HUES6 (cell line): Measurements from ENCODE around the gene RXRG.

Experiments
- H3K27ac ChIP-seq: 2 replicates; pipeline ENCODE4 v1.7.0; 2013; ENCODE audit warnings: low read depth, mild to moderate bottlenecking, low read length, inconsistent platforms
- H3K27me3 ChIP-seq: 2 replicates; pipeline ENCODE4 v1.6.1; 2013; ENCODE audit warnings: low read length; ENCODE audit not compliant: control insufficient read depth, insufficient read depth
- H3K36me3 ChIP-seq: 2 replicates; pipeline ENCODE4 v1.6.1; 2013; ENCODE audit warnings: low read length; ENCODE audit not compliant: control insufficient read depth, insufficient read depth
- H3K4me1 ChIP-seq: 2 replicates; pipeline ENCODE4 v1.6.1; 2013; ENCODE audit warnings: low read length; ENCODE audit not compliant: control insufficient read depth, insufficient read depth
- H3K4me3 ChIP-seq: 2 replicates; pipeline ENCODE4 v1.5.1; 2013; ENCODE audit warnings: low read depth, low read length
- H3K9ac ChIP-seq: one replicate; pipeline ENCODE4 v1.6.1; 2013; ENCODE audit warnings: mild to moderate bottlenecking, low read length
- H3K9me3 ChIP-seq: 2 replicates; pipeline ENCODE4 v1.6.1; 2013; ENCODE audit warnings: low read depth, low read length; ENCODE audit not compliant: control insufficient read depth, insufficient read depth

Gene RXRG

DNA sequence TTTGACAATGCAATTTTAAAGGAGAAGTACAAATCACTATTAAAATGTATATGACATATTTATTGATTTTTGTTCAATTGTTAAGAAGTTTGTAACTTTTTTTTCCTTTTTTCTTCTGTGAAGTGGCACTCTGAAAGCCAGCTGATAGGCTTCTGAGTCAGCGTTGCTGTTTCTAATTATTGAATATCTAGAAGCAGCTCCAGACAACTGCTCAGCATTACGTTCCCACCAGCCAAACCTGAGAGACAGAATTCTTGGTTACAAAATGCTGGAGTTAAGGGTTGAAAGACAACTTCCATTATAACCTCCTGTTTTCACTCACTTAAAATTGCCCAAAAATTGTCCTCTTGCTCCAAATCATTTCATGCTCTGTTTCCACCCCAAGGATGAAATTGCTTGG is 57.0 kb downstream of the RXRG start:
- H3K9ac ChIP-seq = no peak overlapping the region
- H3K4me1 ChIP-seq = peaks cover 5% of the 10 kb centered on the region; the same call in 1 of the 2 replicates
- no peaks in the 10 kb centered on the region for H3K9me3 ChIP-seq
- H3K27ac ChIP-seq = no peak overlapping the region
- H3K4me3 ChIP-seq = no peak overlapping the region
- peaks cover 7% of the 10 kb centered on the region for H3K27me3 ChIP-seq
- H3K36me3 ChIP-seq = no peaks in the 10 kb centered on the region

- Histone ChIP-seq H3K27me3 (peaks cover 7% of the 10 kb centered on the region), H3K27ac (no peak overlapping the region), H3K9ac (no peak overlapping the region), H3K4me1 (peaks cover 5% of the 10 kb centered on the region; the same call in 1 of the 2 replicates), H3K36me3 (no peaks in the 10 kb centered on the region), H3K9me3 (no peaks in the 10 kb centered on the region), H3K4me3 (no peak overlapping the region)
Observed at GRCh38 chr1:165387505-165387904, 57.4 kb downstream of the RXRG start.

DNA sequence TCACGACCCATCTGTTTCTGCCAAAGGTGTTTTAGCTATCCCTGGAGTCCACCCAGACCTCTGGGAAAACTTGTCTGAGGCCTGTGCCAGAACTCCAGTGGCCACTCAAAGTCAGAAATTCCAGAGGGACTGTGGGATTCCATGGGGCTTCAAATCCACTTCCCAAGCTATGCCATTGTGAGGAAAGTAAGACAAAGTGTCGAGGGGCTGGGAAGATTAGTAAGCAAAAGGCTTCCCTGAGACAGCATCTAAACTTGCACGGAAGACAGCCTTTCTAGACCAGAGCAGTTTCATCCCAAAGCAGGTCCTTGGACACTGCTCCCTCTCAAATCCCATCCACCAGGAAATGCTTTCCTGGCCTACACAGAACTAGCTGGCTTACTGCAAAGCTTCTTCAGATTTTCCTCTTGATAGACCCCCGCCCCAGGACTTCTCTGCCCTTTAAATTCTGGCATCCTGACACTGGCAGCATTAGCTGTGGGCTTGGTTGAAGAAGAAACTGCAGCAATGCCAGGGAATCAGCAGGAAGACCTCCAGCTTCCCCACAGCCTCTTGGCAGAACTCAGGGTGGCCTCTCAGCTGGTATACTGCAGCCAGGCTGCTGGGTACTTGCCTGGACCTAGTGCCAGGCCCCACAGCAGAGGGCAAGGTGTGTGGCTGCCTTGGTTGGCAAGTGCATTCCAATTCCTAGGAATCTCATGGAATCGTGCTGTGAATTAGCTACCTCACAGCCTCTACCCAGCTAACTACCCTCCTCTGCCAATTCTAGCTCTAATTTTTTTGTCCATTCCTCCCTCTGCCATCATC is 61.1 kb downstream of the RXRG start:
- H3K27me3 ChIP-seq = peaks cover 9% of the 10 kb centered on the region
- no peak overlapping the region for H3K9ac ChIP-seq
- no peaks in the 10 kb centered on the region for H3K9me3 ChIP-seq
- H3K27ac ChIP-seq = no peak overlapping the region
- peaks cover 5% of the 10 kb centered on the region; the same call in 1 of the 2 replicates for H3K4me1 ChIP-seq
- H3K4me3 ChIP-seq = no peak overlapping the region
- no peaks in the 10 kb centered on the region for H3K36me3 ChIP-seq

DNA sequence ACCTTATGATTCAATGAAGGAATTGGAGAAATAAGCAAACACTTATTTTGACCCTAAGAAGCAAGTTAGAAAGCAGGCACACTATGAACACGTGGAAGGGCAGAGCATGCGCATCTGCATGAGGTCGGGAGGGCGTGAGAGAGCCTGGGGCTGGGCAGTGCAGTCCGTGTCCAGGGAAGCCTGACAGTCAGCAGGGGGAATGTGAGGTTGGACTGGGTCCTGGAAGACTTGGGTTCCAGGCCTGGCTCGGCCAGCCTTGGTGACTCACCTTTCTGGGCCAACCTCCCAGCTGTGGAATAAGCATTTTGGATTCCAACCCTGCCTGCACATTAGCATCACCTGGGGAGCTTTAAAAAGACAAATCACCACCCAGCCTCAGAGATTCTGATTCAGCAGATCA is 61.9 kb downstream of the RXRG start:
- H3K4me1 ChIP-seq = peaks cover 5% of the 10 kb centered on the region; the same call in 1 of the 2 replicates
- no peaks in the 10 kb centered on the region for H3K36me3 ChIP-seq
- H3K27me3 ChIP-seq = peaks cover 7% of the 10 kb centered on the region
- H3K9ac ChIP-seq = no peak overlapping the region
- H3K9me3 ChIP-seq = no peaks in the 10 kb centered on the region
- H3K4me3 ChIP-seq = no peak overlapping the region
- H3K27ac ChIP-seq = no peak overlapping the region

- Histone ChIP-seq H3K36me3 (no peaks in the 10 kb centered on the region), H3K4me3 (no peak overlapping the region), H3K9ac (no peak overlapping the region), H3K27me3 (peaks cover 11% of the 10 kb centered on the region), H3K9me3 (no peaks in the 10 kb centered on the region), H3K4me1 (peaks cover 5% of the 10 kb centered on the region; the same call in 1 of the 2 replicates), H3K27ac (no peak overlapping the region)
Observed at GRCh38 chr1:165381745-165382505, 63.0 kb downstream of the RXRG start.

GRCh38 chr1:165376811-165377311 is 68.1 kb downstream of the RXRG start:
- Histone ChIP-seq H3K36me3 (no peaks in the 10 kb centered on the region), H3K4me3 (peak overlapping the region; percentile 73), H3K27ac (no peak overlapping the region), H3K9ac (peak overlapping the region; percentile 52), H3K4me1 (peaks cover 10% of the 10 kb centered on the region), H3K9me3 (no peaks in the 10 kb centered on the region), H3K27me3 (peaks cover 24% of the 10 kb centered on the region)

- peak overlapping the region; percentile 73 for H3K4me3 ChIP-seq
- H3K4me1 ChIP-seq = peaks cover 10% of the 10 kb centered on the region
- H3K9me3 ChIP-seq = no peaks in the 10 kb centered on the region
- H3K36me3 ChIP-seq = no peaks in the 10 kb centered on the region
- peaks cover 24% of the 10 kb centered on the region for H3K27me3 ChIP-seq
- peak overlapping the region; percentile 52 for H3K9ac ChIP-seq
- no peak overlapping the region for H3K27ac ChIP-seq
Observed at GRCh38 chr1:165376041-165376810, 68.7 kb downstream of the RXRG start.

DNA sequence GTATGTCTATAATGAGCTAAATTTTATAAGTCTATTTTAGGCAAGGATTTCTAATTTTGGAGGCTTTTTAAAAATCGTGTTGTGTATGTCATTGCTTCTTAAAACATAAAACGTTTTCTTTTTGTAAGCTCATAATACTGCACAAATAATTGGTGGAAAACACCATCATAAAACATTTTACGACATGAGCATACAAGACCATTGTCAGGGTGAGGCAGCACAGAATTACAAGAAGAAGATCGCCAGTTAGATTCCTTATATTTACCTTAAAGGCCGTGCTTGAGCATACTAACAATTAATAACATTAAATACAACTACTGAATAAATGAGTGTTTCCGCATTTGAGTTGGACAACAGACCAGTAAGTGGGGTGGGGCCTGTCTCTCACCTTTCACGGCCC is 69.3 kb downstream of the RXRG start:
- H3K27ac ChIP-seq = no peak overlapping the region
- no peaks in the 10 kb centered on the region for H3K9me3 ChIP-seq
- H3K9ac ChIP-seq = peak overlapping the region; percentile 52
- H3K36me3 ChIP-seq = no peaks in the 10 kb centered on the region
- H3K4me1 ChIP-seq = peaks cover 10% of the 10 kb centered on the region
- peaks cover 24% of the 10 kb centered on the region for H3K27me3 ChIP-seq
- H3K4me3 ChIP-seq = peak overlapping the region; percentile 73

DNA sequence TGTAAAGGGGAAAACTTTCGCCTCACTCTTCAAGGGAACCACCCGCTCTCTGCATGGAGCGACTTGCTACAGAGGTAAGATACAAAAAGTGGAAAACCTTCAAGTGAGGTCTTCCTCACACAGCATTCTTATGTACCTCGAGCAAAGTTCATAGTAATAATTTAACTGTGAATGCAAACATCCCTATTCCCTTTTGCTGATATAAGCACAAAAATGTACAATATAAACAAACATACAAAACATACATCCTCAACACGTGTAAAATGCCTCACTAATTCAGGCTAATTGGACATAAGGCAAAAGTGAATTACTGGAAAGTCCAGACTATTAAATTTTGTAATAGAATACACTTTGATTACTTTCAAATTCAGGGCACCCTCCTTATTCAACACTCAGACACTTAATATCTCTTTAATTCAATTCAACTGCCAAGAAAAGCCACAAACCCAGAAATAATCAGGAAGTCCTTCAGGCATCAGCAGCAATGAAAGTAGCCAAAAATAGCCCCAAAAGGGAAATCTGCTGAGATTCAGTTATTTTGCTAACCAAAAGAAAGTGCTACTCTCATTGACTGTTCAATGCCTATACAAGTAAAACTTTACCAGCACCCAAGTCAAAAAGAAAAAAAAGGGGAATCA is 73.2 kb downstream of the RXRG start:
- H3K27me3 ChIP-seq = peaks cover 29% of the 10 kb centered on the region
- H3K9ac ChIP-seq = no peak overlapping the region
- H3K9me3 ChIP-seq = no peaks in the 10 kb centered on the region
- H3K36me3 ChIP-seq = no peaks in the 10 kb centered on the region
- H3K4me3 ChIP-seq = no peak overlapping the region
- peaks cover 10% of the 10 kb centered on the region for H3K4me1 ChIP-seq
- no peak overlapping the region for H3K27ac ChIP-seq

GRCh38 chr1:165369255-165369848 is 75.6 kb downstream of the RXRG start:
- H3K36me3 ChIP-seq = no peaks in the 10 kb centered on the region
- H3K4me1 ChIP-seq = peaks cover 3% of the 10 kb centered on the region; the same call in 1 of the 2 replicates
- no peak overlapping the region for H3K4me3 ChIP-seq
- peaks cover 15% of the 10 kb centered on the region; the same call in 1 of the 2 replicates for H3K27me3 ChIP-seq
- H3K9me3 ChIP-seq = no peaks in the 10 kb centered on the region
- H3K27ac ChIP-seq = no peak overlapping the region
- no peak overlapping the region for H3K9ac ChIP-seq
